ENCODE data around the gene MAGOHB.
"Not testable (repeated sequence)": the region's sequence is repeated elsewhere in the genome, so short reads cannot be mapped to it uniquely, and the experiment has no call there.

Gene MAGOHB

DNA sequence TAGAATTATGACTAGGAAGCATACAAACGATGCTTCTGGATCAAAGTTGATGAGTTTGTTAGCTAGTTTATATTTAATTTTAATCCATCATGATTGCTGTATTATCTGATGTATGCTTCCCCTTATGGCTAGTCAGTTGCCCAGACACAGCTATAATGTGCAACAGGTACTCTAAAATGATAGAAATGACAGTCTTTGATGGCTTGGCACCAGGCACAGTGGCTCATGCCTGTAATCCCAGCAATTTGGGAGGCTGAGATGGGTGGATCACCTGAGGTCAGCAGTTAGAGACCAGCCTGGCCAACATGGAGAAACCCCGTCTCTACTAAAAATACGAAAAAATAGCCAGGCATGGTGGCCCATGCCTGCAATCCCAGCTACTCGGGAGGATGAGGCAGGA lies 2.2 kb downstream of the MAGOHB start:
- not testable (repeated sequence) for DNase-seq

DNA sequence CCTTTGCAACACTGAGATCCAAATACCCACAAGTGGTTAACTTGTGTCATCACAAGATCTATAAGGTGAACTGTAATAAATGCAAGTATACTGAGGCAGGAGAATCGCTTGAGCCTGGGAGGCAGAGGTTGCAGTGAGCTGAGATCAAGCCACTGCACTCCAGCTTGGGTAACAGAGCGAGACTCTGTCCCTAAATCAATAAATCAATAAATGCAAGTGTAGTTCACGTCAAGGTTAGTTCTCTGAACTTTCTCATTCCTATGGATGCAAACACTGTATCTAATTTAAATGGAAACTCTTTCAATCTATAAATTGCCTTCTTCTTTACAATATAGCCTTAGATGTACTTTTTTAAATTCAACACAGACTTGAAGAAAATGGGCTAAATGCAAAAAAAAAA lies 3.2 kb downstream of the MAGOHB start:
- no peak for DNase-seq

DNA sequence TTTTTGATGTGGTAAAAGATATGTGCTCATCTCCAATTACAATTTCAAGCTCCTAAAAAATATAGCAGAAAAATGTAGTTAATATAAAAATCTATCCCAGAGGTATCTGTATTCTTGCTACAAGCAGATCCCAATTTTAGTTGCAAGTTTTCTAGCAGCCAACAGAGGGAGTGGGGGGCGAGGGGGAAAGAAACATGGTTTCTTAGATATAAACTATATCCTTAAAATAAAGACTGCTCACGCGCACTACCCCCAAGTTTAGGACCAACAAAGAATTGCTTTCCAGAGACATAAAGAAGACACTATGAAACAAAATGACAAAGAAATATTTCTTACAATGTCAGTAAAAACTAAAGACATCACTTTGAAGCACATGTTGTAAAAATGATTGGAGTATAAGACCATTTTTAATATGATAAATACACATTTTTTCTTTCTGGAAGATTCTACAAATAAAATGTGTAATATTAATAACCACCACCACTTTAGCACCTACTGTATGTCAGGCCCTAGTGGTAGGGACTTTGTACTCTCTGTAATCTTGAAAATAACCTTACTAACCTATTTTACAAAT lies 5.4 kb downstream of the MAGOHB start:
- DNase-seq: no peak

GRCh38 chr12:10601860-10602259 lies 11.5 kb downstream of the MAGOHB start:
- no peak for DNase-seq

- no peak for DNase-seq
These were observed 12.4 kb downstream of the MAGOHB start for GRCh38 chr12:10600988-10601387.

- DNase-seq: no peak
These were observed 17.5 kb downstream of the MAGOHB start for GRCh38 chr12:10595881-10596280.

DNA sequence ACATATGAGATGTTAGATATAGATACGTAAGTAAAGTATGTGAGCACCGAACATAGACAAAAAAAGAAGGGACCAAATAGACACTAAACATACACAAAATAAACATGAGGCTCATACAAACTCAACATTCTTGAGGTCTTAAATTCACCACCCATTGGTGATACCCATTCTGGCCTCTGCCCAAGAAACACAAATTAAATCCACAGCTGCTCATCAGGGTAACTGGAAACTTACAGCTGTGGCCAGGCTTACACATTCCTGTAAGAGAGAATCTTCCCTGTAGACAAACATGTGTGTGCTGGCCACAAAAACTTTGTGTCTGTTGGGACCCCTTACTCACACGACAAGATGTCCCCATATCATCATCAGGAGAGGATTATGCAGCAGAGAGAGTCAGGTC lies 22.4 kb downstream of the MAGOHB start:
- DNase-seq: no peak

GRCh38 chr12:10584415-10584814 lies 29.0 kb downstream of the MAGOHB start:
- peak in 1 of 2 donors; percentile 19 for DNase-seq

- no peak for DNase-seq
These were observed 30.7 kb downstream of the MAGOHB start for GRCh38 chr12:10582704-10583103.

GRCh38 chr12:10582133-10582532 lies 31.3 kb downstream of the MAGOHB start:
- DNase-seq: not testable (repeated sequence)

DNA sequence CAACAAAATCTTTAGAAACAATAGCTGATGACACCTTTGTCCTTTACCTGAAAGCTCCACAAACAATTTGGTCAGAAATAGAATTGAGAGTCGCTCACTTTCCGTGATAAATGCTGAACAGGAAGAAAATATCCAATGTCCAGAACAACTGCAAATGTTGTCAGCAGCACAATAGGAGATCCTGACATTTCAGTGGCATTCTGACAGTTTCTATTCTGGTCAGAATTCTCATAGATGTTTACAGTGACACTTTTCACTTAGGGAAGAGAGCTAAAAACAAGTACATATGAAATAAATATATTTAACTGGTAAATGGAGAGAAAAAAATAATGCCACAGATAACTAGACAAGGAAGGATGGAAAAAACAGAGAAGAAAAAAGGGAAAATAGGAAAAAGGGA lies 39.1 kb downstream of the MAGOHB start:
- no peak for DNase-seq

DNA sequence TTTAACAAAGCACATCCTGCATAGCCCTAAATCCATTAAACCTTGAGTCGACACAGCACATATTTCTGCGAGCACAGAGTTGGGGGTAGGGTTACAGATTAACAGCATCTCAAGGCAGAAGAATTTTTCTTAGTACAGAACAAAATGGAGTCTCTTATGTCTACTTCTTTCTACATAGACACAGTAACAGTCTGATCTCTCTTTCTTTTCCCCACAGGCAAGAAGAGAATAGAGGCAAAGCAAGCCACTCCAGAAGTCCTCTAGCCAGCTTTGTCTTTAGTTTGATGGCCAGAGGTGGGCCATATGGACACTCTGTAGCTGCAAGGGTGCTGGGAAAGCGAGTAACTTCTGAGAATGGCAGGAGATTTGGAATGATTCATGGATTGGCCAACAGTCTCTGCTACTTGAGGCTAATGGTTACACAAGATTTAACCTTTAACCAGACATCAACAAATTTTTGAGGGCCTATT lies 41.4 kb downstream of the MAGOHB start:
- not testable (repeated sequence) for DNase-seq

DNA sequence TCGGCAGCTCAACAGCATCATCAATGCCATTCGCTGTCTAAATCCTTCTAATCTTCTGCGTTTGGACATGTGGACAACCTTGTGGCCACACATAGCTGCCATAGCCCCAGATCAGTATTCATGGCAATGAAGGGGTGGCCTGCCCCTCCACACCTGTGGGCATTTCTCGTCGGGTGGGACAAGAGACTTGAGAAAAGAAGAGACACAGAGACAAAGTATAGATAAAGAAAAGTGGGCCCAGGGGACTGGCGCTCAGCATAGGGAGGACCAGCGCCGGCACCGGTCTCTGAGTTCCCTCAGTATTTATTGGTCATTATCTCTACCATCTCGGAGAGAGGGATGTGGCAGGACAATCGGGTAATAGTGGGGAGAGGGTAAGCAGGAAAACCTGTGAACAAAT lies 42.3 kb downstream of the MAGOHB start:
- no peak for DNase-seq

- no peak for DNase-seq
These were observed 45.6 kb downstream of the MAGOHB start for GRCh38 chr12:10567813-10568212.

GRCh38 chr12:10563966-10564365 lies 49.4 kb downstream of the MAGOHB start:
- DNase-seq: no peak

- DNase-seq: no peak
These were observed 50.4 kb downstream of the MAGOHB start for GRCh38 chr12:10563002-10563401.

DNA sequence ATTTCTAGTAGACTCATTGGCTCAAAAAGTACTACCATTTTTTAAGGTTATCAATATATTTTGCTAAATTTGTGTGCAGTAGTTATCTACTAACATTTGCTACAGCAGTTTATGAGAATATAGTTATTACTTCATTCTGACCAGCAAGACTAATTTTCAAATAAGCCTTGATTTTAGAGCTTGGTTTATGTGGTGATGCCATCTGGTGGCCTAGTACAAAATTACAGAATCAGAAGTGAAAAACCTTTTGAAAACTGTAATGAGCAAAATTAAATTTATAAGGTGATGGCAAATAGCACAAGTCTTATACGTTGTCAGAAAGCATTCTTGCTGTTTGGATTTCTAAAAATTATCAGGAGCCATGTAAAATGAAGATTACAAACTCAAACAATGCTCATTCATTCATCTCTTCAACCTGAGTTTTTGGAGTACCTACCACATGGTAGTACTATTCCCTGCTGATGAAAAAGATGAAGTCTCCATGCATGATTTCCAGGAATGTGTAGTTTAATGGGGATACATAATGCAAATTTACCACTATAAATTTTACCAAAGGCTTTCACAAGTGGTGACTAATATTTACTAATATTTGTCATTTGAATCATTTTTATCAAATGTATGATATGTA lies 51.0 kb downstream of the MAGOHB start:
- peak in 1 of 2 donors; percentile 56 for DNase-seq

- DNase-seq: peak in 1 of 2 donors; percentile 71
These were observed 54.2 kb downstream of the MAGOHB start for GRCh38 chr12:10559244-10559643.

DNA sequence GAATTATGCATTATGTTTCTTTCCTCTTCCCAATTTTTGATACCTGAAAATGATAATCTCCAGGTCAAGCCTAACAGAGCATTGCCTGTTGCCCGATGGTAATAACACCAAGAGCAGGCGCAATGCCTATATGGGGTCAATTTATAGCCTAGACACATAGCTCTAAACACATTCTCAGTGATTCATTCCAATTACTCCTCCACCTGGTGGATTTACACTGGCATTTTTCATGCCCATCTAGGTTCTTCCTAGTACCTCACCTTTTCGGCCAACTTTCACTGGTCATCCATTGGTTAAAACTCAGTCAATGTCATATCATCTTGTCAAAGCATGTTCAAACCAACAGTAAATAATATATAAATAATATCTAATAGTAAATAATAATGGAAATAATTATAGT lies 54.6 kb downstream of the MAGOHB start:
- no peak for DNase-seq

GRCh38 chr12:10558301-10558700 lies 55.1 kb downstream of the MAGOHB start:
- DNase-seq: no peak

- no peak for DNase-seq
These were observed 55.6 kb downstream of the MAGOHB start for GRCh38 chr12:10557766-10558165.

- DNase-seq: no peak
These were observed 56.1 kb downstream of the MAGOHB start for GRCh38 chr12:10557329-10557728.

- DNase-seq: peak in 1 of 2 donors; percentile 47
These were observed 58.5 kb downstream of the MAGOHB start for GRCh38 chr12:10554756-10555481.

DNA sequence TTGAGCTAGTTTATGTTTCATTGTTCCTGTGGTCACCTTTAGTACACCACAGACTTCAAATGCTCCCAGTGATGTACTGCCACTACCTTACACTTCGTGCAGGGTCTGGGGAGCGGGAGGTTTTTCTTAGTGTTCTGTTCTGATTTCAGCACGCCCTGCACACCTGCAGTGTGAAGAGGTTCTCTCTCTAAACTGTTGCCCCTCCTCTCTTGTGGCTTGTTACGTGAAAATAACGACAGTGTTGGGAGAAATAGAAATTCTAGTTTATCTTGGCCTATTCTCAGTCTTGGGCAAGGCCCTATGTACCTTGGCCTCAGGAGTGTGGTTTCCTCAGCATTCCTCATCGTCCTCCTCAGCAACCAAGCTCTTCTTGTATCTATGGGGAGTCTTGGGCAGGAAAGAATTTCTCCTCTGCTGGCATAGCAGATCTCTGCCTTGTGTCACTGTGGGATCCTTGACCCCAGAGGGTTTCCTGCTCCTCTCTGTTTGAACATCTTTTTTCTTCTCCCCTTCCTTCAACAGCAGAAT lies 59.1 kb downstream of the MAGOHB start:
- DNase-seq: no peak

Measured in bone marrow (tissue), 2 donors.